Thoracic aorta (tissue), 2 donors: Measurements from ENCODE around the gene CHGA. TPM values are rescaled to one million over a fixed set of nuclear protein-coding genes. Genes with fewer than 3 reads are reported as not detected.

Source experiments
- ATAC-seq: fragments of 150-250 bp; one replicate; pipeline ENCODE4 v1.8.0; 2017; ENCODE audit warnings: low read depth; ENCODE audit not compliant: insufficient number of reproducible peaks, low FRiP score
- DNase-seq: peaks from one replicate; pipeline ENCODE4 v3.0.0-alpha.2; 2020; ENCODE audit warnings: low spot score
- H3K27ac ChIP-seq, 2 donors: fragments of 200-600 bp; sonication (generic); 1 replicate in 1 of 2; 2 replicates in 1 of 2; pipeline ENCODE4 v1.5.1; 2016; ENCODE audit warnings: mild to moderate bottlenecking in 2 of 2, moderate library complexity in 2 of 2
- H3K27me3 ChIP-seq: fragments of 200-600 bp; sonication (generic); replicated peaks from 2 replicates; pipeline ENCODE4 v1.6.0; 2016; ENCODE audit warnings: mild to moderate bottlenecking; ENCODE audit not compliant: insufficient read depth
- H3K36me3 ChIP-seq: fragments of 200-600 bp; sonication (generic); one replicate; pipeline ENCODE4 v1.5.1; 2016
- H3K4me1 ChIP-seq, 2 donors: fragments of 200-600 bp; sonication (generic); 1 replicate in 1 of 2; 2 replicates in 1 of 2; pipeline versions ENCODE4 v1.5.1 to v1.6.0; 2016; ENCODE audit warnings: low read depth in 2 of 2, mild to moderate bottlenecking in 1 of 2; ENCODE audit not compliant: control insufficient read depth in 1 of 2
- H3K4me3 ChIP-seq: fragments of 200-600 bp; sonication (generic); 2 replicates; pipeline ENCODE4 v1.5.1; 2016; ENCODE audit warnings: mild to moderate bottlenecking
- H3K9me3 ChIP-seq: fragments of 200-600 bp; sonication (generic); 2 replicates; pipeline ENCODE4 v1.5.1; 2016
- CTCF ChIP-seq: fragments of 200-600 bp; sonication (generic); IDR thresholded peaks from one replicate; pipeline ENCODE4 v1.5.1; 2019; ENCODE audit warnings: antibody characterized with exemption
- total RNA-seq, 2 donors: library from RNA; depleted of rRNA; stranded (reverse); fragments of >200 nt; gene quantifications; one replicate each; pipeline versions ENCODE4 v1.1.0 to v1.2.3, GENCODE V29; 2016

CHGA gene
- total RNA-seq, 2 donors from 2014 or later: not detected

- H3K4me1 ChIP-seq: no peaks in the 10 kb centered on the region
- ATAC-seq (no peak), DNase-seq (no peak)
- H3K27me3 ChIP-seq: no peaks in the 10 kb centered on the region
- no peaks in the 10 kb centered on the region for H3K9me3 ChIP-seq
- TF ChIP-seq CTCF: no peak
- H3K36me3 ChIP-seq: peaks cover 20% of the 10 kb centered on the region
- no peak overlapping the region for H3K4me3 ChIP-seq
- no peak overlapping the region for H3K27ac ChIP-seq
These were observed 19.2 kb downstream of the CHGA start for GRCh38 chr14:92942136-92942535.

GRCh38 chr14:92942576-92942975 is 19.6 kb downstream of the CHGA start:
- no peak for TF ChIP-seq CTCF
- no peak for ATAC-seq
- Histone ChIP-seq H3K9me3 (no peaks in the 10 kb centered on the region), H3K27me3 (no peaks in the 10 kb centered on the region), H3K4me3 (no peak overlapping the region), H3K27ac (no peak overlapping the region), H3K36me3 (peaks cover 19% of the 10 kb centered on the region), H3K4me1 (no peaks in the 10 kb centered on the region)
- DNase-seq: no peak

GRCh38 chr14:92942976-92943710 is 20.2 kb downstream of the CHGA start:
- TF ChIP-seq CTCF: no peak
- Histone ChIP-seq H3K4me1 (no peaks in the 10 kb centered on the region), H3K27ac (no peak overlapping the region), H3K36me3 (peaks cover 17% of the 10 kb centered on the region), H3K27me3 (no peaks in the 10 kb centered on the region), H3K9me3 (no peaks in the 10 kb centered on the region), H3K4me3 (no peak overlapping the region)
- DNase-seq (no peak), ATAC-seq (no peak)

- no peak overlapping the region for H3K4me3 ChIP-seq
- peaks cover 18% of the 10 kb centered on the region for H3K36me3 ChIP-seq
- ATAC-seq (no peak), DNase-seq (no peak)
- H3K9me3 ChIP-seq: no peaks in the 10 kb centered on the region
- TF ChIP-seq CTCF: no peak
- H3K27ac ChIP-seq: no peak overlapping the region
- no peaks in the 10 kb centered on the region for H3K27me3 ChIP-seq
- no peaks in the 10 kb centered on the region for H3K4me1 ChIP-seq
These were observed 21.1 kb downstream of the CHGA start for GRCh38 chr14:92943855-92944570.

GRCh38 chr14:92944976-92945375 is 22.0 kb downstream of the CHGA start:
- TF ChIP-seq CTCF: no peak
- Histone ChIP-seq H3K27ac (no peak overlapping the region), H3K9me3 (no peaks in the 10 kb centered on the region), H3K4me3 (no peak overlapping the region), H3K36me3 (peaks cover 18% of the 10 kb centered on the region), H3K27me3 (no peaks in the 10 kb centered on the region), H3K4me1 (no peaks in the 10 kb centered on the region)
- DNase-seq (no peak), ATAC-seq (no peak)
